Left lobe of liver (tissue), 2 donors: ENCODE measurements around the gene MMP25. TPM values are rescaled to one million over a fixed set of nuclear protein-coding genes. Genes with fewer than 3 reads are reported as not detected.

ENCODE experiments used
- ATAC-seq: fragments of 200-7000 bp; cut with Tn5 transposase; one replicate; pipeline ENCODE4 v1.9.1; 2020; ENCODE audit warnings: mild to moderate bottlenecking, moderate library complexity
- DNase-seq: peaks from one replicate; pipeline ENCODE4 v3.0.0-alpha.2; 2020; ENCODE audit warnings: low spot score
- total RNA-seq: library from RNA; stranded (reverse); gene quantifications from one replicate; pipeline ENCODE4 v1.2.1, GENCODE V29; 2021
- donor health status: DM: no; HTN: no; CAD: no; lungs with moderate emphysema.
- donor health status: DM: no; HTN: yes; CAD: no.

Gene MMP25, protein sequence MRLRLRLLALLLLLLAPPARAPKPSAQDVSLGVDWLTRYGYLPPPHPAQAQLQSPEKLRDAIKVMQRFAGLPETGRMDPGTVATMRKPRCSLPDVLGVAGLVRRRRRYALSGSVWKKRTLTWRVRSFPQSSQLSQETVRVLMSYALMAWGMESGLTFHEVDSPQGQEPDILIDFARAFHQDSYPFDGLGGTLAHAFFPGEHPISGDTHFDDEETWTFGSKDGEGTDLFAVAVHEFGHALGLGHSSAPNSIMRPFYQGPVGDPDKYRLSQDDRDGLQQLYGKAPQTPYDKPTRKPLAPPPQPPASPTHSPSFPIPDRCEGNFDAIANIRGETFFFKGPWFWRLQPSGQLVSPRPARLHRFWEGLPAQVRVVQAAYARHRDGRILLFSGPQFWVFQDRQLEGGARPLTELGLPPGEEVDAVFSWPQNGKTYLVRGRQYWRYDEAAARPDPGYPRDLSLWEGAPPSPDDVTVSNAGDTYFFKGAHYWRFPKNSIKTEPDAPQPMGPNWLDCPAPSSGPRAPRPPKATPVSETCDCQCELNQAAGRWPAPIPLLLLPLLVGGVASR
- 0.96 TPM for total RNA-seq

DNA sequence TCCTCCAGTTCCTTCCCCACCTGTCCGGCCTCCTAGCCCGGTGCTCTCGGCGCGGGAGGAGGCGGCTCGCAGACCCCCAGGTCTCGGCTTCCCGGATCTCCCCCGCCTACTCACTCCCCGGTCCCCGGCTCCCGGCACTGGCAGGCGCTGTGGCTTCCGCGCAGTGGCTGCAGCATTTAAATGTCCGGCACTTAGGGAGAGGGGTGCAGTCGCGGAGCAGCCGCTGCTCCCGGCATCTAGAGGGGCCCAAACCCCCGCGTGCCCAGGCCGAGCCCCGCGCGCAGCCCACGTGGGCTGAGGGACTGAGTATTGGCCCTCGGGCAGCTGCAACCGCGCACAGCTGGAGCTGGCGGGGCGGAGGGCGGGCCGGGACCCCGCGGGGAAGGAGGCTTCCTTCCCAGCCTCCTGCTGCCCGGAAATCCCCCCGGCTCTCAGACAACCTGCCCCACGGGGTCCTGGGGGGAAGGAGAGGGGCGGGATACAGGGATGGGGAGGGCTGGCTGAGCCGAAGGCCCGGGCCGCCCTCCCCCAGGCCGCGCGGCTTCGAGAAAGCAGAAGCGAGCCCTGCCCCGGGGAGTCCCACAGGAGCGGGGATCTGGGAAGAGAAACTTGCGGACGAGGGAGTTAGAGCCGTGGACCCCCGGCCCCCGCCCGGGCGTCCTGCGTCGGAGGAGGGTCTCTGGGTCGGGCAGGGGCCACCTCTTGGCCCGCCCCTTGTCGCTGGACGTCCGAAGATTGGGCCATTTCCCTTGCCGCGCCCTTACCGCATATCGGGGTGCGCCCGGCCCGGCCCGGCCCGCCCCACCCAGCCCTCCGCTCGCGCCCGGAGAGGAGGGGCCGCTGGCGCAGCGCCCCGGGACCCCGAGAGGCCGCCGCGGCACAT lies at the start of gene MMP25:
Gene MMP25, plus strand, starts transcription at position 804 of the 883 bp plus-strand sequence. CDS start 357 bp downstream, outside the sequence.
- DNase-seq (no peak), ATAC-seq (peak; percentile 40)

- ATAC-seq, result no peak
- no peak for DNase-seq
Observed at GRCh38 chr16:2999929-3000328, 46.4 kb upstream of the MMP25 start.

GRCh38 chr16:3000540-3000939 lies 45.8 kb upstream of the MMP25 start:
- DNase-seq (no peak), ATAC-seq (no peak)

GRCh38 chr16:3001316-3001715 lies 45.0 kb upstream of the MMP25 start:
- DNase-seq (no peak), ATAC-seq (no peak)

- peak; percentile 99 for DNase-seq
- ATAC-seq, result peak; percentile 83
Observed at GRCh38 chr16:3003582-3004270, 42.6 kb upstream of the MMP25 start.

GRCh38 chr16:3004319-3004718 lies 42.0 kb upstream of the MMP25 start:
- ATAC-seq, result no peak
- DNase-seq, result no peak

DNA sequence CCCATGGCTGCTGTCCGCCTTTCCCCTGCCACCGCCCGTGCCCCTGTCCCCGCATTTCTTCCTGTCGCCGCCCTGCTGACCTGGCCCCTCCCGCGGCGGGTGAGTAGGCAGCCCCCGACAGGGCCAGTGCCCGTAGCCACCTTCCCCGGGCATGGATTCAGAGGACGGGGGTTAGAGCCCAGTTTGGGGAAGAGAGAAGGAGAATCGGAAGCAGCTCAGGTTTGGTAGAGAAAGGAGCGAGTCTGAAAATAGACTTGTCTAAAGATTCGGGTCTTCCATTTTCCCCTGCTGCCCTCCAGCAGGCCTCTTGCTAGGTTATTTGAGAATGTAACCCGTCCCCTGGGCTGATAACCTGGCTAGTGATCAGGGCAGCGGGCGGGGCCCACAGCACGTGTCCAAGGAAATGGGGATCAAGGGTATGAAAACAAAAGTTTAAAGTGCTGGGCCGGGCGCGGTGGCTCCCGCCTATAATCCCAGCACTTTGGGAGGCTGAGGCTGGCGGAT lies 41.5 kb upstream of the MMP25 start:
- ATAC-seq (peak; percentile 44), DNase-seq (peak; percentile 88)

GRCh38 chr16:3007059-3007956 lies 39.1 kb upstream of the MMP25 start:
- ATAC-seq (peak; percentile 43), DNase-seq (peak; percentile 87)

- DNase-seq, result no peak
- no peak for ATAC-seq
Observed at GRCh38 chr16:3007957-3008689, 38.2 kb upstream of the MMP25 start.

GRCh38 chr16:3008690-3009037 lies 37.7 kb upstream of the MMP25 start:
- DNase-seq (no peak), ATAC-seq (no peak)

DNA sequence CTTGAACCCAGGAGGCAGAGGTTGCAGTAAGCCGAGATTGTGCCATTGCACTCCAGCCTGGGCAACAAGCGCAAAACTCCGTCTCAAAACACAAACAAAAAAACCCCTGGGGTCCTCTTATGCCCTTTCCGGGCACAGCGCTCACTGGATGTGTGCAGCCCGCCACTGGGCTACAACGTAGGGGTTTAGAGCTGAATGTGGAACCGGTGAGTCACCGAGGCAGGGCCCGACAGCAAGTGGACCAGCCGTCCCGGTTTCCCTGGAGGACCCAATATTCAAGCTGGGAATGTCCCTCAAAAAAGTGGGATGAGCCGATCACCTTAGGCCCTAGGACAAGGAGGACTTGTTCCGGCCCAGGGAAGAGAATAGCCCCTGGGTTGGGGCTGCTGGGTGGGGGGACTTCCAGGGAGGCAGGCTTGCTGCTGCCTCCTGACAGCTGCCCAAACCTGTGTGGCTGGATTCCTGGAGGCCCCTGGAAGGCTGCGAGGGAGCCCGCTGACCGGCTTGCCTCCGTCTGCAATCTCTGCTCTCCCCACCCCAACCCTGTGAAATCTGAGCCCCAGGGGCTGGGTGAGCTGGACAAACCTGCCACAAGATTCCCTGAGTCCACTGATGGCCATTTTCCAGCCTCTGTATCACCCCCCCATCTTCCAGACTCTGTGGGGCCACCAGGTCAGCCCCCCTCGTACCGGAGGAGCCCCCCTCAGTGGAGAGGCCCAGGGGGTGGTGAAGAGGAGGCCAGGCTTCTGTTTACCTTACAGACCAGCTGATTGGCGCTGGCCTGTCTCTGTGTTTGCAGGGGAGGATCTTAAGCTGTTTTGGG lies 36.6 kb upstream of the MMP25 start:
- ATAC-seq, result no peak
- no peak for DNase-seq

GRCh38 chr16:3010510-3010909 lies 35.9 kb upstream of the MMP25 start:
- no peak for ATAC-seq

DNA sequence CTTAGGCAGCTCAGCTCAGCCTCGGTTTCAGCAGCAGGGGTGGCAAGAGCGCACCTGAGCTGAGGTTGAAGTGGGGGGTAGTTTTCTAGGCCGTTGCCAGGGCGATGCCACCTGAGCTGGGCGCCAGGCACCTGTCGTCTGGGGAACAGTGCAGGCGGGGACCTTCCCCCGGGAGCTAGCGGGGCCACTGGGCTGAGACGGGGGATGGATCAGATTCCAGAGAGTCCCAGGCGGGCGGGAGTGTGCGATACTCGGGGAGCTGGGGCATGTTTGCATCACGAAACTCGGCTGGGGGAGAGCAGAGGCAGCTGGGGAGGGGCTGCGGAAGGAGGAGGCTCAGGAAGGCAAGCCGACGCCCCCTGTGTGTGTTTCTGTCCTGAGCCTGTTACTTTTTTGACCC lies 34.1 kb upstream of the MMP25 start:
- ATAC-seq, result no peak

More at GRCh38 chr16:3010510-3010909, 35.9 kb upstream of the MMP25 start:
- DNase-seq, result no peak

DNA sequence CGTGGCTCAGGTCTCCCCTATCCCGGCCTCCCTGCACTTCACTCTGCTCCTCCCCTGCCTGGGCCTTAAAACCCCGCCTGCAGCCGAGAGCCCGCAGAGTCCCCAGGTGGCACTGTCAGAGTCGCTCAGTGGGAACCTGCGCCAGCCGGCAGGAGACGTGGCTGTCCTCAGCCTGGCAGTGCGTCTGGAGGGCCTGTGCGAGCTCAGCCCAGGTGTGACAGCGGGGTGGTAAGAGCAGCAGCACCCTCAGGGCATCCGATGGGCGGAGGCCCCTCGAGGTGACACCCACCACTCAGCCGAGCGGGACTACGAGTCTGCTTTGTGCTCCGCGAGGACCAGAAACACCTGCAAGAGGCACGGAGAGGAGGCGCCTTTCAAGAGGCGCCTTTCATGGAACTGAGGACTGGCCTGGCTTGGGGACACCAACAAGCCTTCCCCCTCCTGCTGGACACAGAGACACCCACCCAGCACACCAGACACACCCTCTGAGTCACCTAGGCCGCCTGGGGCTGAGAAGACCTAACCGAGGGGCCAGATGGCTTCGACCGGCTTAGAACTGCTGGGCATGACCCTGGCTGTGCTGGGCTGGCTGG lies 33.4 kb upstream of the MMP25 start, which contains the start of gene CLDN9:
Gene CLDN9, plus strand, starts transcription at position 96 of the 593 bp plus-strand sequence. Its CDS starts 440 bp downstream, at position 536.
- ATAC-seq (peak; percentile 6), DNase-seq (no peak)

More for the DNA sequence above, 34.1 kb upstream of the MMP25 start:
- no peak for DNase-seq

DNA sequence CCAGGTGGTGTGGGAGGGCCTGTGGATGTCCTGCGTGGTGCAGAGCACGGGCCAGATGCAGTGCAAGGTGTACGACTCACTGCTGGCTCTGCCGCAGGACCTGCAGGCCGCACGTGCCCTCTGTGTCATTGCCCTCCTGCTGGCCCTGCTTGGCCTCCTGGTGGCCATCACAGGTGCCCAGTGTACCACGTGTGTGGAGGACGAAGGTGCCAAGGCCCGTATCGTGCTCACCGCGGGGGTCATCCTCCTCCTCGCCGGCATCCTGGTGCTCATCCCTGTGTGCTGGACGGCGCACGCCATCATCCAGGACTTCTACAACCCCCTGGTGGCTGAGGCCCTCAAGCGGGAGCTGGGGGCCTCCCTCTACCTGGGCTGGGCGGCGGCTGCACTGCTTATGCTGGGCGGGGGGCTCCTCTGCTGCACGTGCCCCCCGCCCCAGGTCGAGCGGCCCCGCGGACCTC lies 32.8 kb upstream of the MMP25 start:
- peak; percentile 84 for DNase-seq
- ATAC-seq, result peak; percentile 91

DNA sequence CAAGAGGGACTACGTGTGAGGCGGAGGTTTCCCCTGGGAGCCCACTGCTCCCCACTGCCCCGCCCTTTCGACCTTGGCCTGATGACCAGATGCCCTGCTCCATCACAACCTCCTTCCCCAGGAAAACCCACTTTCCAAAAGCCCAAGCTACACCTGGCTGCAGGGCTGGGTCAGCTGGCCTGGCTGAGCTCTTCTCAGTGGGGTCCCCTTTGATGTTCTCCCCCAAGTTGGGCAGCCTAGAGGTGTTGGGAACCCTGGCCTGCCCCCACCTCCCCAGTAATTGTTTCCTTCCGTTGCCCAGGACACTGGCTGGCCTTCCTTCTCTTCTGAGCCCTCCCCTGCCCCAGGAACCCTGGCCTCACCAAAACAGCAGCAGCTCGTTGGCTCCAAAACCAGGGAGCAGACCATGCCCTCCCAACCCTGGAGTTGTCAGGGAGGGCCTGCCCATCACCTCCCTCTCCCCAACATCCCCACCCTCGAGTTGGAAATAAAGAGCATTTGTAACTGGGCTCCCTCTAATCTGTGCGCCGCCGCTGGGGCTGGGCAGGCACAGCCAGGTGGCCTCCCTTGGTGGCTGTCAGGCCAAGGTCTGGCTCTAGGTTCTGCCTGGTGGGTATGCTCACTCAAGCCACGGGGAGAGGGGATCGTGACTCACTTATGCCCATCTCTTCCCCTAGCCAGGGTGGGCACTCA lies 32.2 kb upstream of the MMP25 start:
- DNase-seq (no peak), ATAC-seq (no peak)

DNA sequence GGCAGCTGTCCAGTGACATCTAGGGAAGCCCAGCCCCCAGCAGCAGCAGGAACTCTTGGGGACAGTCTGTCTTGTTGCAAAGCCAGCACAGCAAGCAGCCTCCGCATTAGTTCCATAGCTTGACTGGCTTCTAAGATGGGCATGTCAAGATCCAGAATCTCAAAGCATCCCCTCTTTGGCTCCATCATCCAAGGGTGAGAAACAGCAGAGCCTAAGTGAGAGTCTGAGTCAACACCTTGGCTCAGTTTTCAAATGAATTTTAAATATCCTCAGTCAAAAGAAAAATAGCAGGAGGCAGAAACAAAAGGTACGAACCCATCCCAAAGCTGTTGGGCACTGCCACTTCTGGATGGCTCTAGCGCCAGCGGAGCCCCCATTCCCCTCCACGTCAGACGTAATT lies 31.4 kb upstream of the MMP25 start:
- no peak for ATAC-seq
- DNase-seq, result no peak
